Germinal center (tissue), 1 donor: ENCODE measurements around the gene SUGCT.

Experiments used
- DNase-seq: peaks from one replicate; pipeline ENCODE4 v3.0.0; 2012; ENCODE audit warnings: mixed read lengths, low spot score

Gene SUGCT

DNA sequence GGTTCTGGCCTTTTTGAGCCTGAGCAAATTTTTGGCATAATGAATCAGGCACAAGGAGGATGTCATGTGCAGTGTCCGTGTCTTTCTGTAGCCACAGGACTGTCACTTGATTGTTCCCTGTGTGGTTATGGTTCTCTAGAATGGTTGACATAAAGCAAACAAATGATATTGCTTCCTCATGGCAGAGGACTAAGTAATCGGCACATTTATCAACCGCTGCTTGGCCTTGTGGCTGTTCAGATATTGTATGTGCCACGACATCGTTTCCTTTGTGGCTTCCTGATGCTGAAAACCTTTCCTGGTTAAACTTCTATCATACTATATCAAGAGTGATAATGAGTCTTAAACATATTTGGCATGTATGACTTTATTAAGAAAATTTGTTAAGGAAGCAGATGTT, 598.8 kb downstream of the SUGCT start:
- no peak for DNase-seq

DNA sequence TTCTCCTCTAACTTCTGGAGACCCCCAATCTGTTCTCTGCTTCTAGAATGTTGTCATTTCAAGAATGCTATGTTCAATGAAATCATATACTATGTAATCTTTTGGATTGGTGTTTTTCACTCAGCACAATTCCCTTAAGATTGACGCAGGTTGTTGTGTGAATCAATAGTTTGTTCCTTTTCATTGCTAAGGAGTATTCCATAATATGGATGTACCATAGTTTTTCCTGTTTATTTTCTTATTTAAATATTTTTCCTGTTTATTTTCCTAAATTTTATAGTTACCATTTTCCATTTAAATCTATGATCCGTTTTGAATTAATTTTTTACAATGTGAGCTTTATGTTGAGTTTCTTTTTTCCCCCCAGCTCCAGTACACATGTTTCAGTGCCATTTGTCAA, 604.5 kb downstream of the SUGCT start:
- no peak for DNase-seq

DNA sequence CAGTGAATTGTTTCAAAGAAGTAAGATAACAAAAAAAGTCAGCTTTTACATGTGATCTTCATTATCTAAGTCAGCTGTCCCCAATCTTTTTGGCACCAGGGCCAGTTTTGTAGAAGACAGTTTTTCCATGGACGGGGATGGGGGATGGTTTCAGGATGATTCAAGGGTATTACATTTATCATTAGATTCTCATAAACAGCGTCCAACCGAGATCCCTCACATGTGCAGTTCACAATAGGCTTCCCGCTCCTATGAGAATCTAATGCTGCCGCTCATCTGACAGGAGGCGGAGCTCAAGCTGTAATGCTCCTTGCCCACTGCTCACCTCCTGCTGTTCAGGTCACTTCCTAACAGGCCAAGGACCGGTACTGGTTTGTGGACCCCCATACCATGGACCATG, 607.5 kb downstream of the SUGCT start:
- no peak for DNase-seq

DNA sequence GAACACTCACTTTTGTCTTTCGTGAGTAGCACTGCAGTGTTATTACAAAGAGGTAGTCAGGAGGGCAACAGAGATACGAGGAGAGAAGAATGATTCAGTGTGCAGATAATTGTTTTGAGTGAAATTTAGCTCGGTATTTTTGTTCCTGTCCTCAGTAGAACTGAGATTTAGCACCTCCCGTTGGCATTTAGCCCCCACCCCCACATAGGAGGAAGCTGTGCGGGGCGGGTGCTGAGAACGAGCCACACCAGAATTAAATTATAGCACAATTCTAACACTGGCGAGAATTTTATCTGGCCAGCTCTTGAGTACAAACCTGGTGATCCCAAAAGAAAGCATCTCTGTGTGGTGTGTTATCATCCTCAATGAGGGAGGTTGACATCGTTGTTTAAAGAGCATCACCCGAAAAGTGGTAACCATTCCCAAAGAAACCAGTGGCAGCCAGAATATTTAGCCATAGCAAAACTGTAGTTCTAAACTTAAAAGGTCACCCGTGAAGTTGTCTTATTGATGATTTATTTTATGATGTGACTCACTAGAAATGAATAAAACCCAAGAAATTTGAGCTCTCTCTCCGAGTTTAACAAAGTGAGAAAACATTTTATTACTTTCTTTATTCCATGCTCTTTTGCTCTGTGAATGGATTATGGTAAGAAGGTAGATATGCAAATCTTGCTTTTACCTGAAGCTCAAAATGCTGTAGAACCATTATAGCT, 612.2 kb downstream of the SUGCT start:
- no peak for DNase-seq

DNA sequence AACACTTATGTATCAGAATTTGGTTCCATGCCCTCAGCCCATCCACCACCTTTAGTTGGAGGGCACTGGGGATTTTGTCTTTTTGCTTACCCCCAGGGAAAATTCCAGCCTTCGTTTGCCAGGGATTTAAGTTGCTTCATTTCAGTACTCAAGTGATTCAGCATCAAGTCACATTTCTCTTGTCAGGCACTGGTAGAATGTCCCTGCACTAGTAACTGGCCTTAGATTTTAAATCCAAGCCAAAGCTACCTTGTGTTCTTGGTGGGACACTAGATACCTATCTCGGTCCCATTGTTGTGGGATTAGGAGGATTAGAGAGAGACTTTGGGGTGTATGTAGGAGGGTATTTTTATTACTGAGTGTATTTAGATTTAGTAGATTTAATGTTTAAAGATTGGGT, 613.1 kb downstream of the SUGCT start:
- DNase-seq = no peak

DNA sequence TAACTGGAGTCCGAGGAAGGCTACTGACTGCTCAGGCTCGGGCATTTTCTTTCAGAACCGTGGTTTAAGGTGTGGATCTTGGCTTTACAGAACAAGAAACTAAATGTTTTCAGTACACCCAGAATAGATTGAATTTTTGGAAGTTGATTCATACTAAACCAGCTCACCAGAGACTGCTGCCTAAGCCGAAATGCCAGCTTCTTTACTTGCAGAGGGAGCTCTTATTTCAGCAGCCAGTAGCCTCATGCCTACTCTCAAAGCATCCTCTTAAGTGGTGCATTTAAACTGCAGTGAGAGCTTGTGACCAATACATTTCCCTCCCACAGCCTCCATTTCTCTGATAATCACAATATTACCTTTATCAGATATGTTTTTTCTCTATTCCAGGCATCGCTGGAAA, 615.1 kb downstream of the SUGCT start:
- no peak for DNase-seq

DNA sequence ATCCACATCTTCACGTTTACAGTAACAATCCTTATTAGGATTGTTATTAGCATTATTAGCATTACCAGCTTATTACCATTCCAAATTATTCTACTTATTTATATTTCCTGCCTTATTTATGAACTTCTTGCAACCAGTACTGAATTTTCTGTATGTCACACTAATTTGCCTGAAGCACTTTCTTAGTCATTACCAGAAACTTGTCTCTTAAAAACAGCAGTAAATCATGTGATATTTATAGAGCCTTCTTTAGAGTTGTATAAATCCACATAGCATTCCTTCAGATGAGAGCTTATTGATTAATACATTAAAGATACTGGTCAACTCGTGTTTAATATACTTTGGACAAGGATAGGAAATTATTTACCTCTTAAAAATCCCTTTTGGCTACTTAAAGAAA, 618.6 kb downstream of the SUGCT start:
- no peak for DNase-seq

DNA sequence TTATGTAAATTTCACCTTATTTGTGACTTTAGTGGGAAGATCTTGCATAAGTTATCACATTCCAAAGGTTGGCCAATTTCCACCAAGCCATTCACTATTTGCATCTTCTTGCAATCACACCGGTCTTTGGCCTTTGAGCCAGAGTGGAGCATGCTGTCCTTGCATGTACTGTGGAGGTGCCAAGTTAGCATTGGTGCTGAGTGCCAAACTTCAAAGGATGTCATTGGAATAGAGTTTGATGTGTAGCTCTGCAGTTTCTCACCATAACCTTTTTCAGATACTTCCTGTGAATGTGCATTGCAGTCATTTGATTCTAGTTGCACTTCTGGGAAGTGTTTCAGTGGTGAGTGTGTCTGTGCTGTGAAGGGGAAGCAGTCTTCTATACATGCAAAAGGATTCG, 620.6 kb downstream of the SUGCT start:
- DNase-seq = no peak

DNA sequence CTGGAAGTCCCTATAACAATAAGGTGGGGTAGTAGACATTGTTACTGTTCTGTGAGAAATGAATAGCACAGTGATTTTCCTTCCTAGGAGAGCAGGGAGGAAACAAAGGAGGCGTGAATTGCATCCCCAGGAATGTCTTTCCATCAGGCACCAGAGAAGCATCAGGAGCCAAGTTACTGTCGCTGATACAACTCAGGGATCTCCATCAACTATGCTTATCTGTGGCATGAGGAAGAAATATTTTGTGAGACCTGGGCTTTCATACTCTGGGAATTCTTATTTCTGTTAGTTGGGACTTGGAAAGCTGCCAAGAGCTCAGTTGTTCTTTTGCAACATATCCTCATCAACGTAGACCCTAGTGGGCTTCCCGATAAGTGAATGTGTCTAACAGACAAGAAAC, 622.3 kb downstream of the SUGCT start:
- DNase-seq = no peak

DNA sequence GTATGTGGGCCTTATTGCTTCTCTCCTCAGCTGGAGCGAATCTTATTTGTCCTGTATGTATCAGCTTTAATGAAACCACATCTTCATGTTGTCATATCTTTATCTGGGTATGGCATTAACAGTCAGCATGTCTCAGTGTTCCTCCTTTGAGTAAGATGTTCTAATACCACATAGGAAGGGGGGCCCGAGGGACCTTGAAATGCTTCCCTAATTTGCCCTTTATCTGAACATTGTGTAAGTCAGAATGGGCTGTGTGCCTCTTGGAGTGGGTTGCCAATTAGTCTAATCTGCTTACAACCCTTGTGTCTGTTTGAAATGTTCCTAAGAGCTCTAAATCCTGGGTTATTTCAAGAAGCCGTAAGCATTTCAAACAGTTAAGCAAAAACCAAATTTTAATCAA, 623.8 kb downstream of the SUGCT start:
- DNase-seq = no peak

DNA sequence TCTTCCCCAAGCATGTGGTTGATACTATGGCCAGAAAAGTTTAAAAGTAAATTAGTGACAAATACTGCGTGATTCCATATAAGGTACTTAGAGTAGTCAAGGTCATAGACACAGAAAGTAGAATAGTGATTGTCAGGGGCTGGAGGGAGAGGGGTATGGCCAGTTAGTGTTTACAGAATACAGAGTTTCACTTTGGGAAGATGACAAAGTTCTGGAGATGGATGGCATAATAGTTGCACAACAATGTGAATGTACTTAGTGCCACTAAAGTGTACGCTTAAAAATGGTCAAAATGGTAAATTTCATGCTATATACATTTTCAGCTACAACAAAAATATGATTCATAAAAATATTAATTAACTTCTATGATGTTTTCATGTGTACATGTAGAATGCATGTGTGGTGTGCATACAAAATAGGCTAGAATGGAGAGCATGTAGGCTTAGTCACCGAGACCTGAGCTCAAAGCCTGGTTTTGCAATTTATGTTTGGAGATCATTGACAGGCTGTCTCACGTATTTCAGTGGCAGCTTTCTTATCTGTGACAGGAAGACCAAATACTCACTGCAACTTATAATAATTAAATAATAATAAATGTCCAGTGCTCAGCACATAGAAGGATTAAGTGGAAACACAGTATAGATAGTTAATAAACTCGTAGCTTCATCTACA, 625.6 kb downstream of the SUGCT start:
- no peak for DNase-seq

DNA sequence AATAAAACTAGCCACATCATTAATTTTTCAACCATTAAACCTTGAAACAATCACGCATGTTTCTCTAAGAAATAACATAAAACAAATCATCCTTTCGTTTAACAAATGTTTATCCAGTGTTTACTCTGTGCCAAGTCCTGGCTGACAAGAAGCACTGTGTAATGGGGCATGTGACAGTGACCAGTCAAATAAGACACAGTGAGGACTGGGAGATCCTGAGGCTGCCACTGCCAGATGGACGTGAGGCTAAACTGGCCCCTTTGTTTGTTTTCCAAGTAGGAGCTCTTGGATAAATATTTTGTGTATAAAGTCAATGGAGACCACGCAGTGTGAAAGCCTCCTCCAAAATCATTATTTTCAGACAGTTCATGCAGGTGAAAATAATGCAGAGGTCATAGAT, 626.2 kb downstream of the SUGCT start:
- DNase-seq = no peak

DNA sequence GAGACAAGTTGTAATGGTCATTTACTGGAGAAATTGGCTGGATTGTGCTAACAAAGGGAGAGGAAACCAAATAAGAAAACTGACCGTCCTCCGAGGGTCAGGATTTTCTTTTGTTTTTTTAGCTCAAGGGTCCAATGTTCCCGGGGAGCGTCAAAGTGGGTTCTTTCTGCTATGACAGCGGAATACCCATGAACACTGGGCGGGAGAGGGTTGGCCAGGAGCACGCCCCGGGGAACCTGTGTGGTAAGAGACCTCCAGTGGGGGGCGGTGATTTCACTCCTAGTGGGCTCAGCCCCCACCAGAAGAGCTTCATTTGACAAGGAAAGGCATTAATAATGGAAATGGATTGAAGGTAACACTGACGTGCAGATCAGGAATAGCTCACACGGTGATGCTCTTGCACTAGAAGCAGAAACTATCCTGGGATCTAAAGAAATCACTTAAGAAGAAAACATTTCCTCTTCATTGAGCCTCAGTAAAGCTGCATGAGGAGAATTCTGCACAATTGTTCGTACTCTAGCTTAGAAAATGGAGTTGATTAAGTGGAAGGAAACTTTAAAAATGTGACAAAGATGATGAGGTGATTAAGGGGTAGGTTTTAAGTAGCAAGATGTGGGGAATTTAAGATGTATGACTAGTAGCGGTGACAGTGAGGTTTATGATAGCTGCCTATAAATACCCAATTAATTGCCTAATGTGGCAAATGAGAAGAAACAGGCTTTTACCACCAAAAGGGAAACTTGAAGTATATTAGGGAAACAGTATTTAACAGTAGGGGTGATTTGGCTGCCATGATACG, 627.2 kb downstream of the SUGCT start:
- no peak for DNase-seq

DNA sequence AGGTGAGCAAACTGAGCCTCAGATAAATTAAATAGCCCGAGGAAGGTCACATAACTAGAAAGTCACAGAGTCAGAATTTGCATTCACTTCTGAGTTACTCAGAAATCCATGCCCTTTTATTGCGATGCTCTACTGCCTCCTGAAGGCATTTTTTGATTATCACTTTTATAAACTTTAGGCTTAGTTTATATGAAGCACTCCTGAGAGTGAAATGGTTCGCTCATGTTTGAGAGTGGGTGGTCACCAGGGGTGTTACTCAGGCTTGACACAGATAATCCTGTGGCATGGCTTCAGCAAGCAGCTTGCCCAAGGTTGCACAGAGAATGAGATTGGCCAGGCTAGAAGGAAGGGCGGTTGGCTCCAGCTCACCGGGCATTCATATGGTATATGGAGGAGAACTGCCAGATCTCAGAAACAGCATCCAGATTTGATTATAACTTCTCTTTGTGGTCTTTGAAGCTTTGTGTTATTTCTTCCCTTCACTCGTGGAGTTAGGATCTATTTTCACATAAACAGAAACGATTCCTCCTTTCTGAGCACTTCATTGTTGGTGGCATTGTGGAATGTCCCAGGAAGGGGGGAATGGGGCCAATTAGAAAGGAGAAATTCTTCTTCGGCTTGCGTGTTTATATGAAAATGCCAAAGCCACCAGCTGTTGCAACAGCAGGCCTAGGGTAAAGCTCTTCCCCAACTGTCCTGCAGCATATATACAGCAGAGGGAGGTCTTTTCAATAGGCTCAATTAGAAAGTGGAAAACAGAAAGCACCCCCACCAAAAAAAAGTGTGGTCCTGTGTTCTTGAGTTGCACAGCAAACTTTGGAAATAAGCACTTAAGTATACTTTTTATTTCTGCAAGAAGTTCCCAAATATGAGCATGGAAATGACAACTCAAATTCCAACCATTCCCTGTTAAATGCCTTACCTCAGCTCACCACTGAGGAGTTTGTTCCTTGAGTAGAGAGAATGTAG, 628.8 kb downstream of the SUGCT start:
- no peak for DNase-seq

DNA sequence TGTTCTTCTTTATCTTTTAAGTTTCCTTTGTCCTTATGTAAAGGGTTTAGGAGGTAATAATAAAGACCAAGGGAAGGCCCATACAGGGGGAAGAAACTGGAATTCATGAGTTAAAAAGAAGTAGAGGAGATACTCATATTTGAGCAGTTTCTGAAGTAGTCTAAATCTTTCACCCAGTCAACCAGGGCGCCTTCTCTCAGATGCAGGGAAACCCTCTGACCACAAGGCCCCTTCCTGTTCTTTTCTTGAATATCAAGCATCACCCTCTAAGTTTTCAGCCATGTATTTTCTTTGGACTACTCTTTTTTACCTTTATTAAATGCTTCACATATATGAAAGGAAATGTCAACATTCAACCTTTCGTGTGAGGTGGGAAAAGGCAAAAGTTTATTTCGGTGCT, 630.8 kb downstream of the SUGCT start:
- DNase-seq = no peak

DNA sequence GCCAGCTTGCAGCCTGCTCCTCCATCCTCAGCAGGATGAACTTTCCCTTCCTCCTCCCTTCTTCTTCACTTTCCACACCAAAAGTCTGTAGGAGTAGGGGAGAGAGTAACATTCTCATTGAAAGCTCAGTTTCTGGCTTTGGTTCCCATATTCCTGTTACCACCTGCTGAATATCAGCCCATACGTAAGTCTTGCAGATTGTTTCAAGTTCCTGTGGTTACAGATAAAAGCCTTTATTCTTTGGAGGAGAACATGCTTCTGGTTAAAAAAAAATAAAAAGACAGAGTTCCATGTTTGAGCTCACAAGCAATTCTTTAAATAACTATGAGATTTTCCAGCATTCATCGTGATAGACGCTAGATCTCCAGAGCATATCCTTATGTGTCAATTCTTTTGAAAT, 637.3 kb downstream of the SUGCT start:
- no peak for DNase-seq

DNA sequence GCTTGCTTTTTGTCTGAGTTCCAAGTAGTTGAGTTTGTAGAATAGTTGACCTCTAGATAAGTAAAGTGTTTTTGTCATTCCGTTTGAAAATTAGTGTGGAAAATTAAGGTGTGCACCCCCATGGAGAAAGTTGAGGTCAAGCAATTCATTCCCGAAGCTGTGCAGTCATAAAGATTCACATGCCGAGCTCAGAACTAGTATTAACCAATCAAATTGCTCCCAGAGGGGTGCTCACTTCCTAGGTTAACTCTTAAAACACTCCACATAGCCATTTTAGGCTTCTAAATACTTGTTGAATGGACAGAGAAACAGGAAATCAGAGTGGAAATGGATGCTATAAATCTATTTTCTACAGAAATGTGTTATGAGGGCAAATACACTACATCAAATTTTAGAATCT, 638.9 kb downstream of the SUGCT start:
- no peak for DNase-seq

DNA sequence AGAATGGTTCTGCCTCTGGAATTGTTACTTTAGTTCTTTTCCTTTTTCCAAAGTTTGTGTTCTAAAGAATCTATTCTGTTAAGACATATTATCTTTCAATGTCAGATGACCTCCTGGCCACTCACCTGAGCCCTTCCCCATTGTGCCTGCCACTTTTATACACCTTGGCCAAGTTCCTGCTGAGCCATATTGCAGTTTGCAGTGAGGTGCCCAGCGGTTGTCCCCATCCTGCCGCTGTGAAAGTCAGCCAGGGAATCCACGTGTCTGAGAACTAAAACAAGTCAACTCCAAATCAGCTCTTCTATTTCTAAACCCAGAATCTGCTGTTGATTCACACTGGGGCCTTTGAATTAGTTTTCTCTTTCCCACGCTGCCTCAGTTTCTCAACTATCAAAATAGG, 641.1 kb downstream of the SUGCT start:
- no peak for DNase-seq

DNA sequence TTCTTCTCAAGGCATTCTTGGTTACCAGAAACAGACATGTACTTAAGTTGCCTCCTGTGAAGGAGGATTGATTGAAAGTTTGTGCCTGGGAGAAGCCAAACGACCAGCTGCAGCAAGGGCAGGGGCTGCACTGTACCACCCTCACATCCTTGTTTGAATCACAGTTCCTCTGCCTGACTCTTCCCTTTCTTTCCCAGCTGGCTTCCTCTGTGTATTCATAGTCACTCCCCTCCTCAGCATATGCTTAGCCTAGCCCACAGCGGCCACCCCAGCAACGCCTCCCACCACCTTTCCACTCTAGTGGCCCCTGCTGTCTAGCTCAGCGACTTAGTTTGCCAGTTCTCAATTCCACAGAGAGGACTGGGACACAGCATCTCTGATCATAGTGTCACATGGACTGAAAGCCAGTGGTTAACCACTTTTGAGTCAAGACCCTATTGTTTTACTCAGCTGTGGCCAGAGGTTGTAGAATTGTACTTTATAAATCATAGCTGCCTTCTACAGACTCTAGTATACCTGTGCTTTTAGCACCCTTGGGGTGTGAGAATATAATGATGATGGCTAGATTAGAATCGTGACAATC, 643.0 kb downstream of the SUGCT start:
- no peak for DNase-seq

DNA sequence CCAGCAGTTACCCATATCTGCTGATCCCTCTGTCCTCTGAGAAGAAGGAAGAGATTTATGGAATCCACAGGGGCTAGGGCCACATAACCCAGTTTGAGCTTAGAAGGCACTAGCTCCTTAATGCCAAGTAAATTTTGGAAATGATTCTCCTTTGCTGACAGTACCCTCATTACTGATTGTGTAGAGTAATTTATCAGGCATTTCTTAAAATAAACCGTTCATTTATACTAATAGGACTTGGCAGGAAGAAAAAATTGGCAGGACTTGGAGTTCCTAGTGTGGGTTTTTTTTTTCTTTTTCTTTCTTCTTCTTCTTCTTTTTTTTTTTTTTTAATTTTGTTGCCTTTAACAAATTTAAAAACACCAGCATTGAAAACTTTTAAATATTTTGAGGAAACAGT, 645.7 kb downstream of the SUGCT start:
- no peak for DNase-seq

DNA sequence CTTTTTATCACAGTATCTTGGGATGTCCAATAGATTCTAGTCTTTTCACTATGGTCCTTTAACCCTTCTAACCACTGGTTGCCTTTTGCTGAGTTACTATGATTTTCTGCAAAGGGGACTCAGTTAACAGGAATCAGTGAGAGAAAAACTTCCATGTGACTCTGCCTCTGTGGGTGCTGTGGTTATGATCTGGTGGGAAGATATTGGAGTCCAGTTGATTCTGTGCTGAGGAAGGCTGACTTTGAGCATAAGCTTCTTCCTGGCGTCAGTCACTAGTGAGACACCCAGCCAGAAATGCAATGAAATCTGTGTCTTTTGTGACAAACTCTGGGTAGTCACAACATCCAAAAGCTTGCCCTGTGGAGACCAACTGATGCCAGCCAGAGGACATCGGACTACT, 648.0 kb downstream of the SUGCT start:
- no peak for DNase-seq

DNA sequence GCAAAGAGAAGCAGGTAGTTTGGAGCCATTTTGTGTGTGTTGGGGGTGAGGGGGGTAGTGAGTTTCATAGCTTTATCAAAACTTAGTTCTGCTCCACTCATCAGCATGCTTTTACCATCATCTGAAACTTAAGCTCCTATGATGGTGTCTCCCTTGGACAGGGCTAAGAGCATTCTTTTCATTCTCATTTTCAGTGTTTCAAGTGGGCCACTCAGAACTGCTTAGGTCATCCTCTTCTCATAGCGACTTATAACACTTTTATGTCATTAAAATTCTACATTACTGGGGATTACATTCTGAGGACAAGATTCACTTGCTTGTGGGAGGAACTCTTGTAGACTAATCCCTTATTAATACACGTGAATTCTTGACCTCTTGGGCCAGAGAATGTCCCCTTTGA, 649.4 kb downstream of the SUGCT start:
- no peak for DNase-seq
